Spleen (tissue), 7 donors: ENCODE results near the gene ATP6V0C.

Source experiments
- CTCF ChIP-seq, 11 experiments: fragments of 200-600 bp in 7 of 11; fragments of 450-650 bp in 4 of 11; sonication (generic) in 4 of 11; IDR thresholded peaks in 8 of 11; conservative IDR thresholded peaks in 3 of 11; 1 replicate in 7 of 11; 2 replicates in 4 of 11; pipeline versions ENCODE4 v1.4.0 to v1.8.0; 2016 to 2021; ENCODE audit warnings: antibody characterized with exemption in 11 of 11, inconsistent platforms in 4 of 11, mild to moderate bottlenecking in 1 of 11
- POLR2AphosphoS5 ChIP-seq, 3 donors: sonication (generic); formaldehyde crosslinking; IDR thresholded peaks; one replicate each; pipeline ENCODE4 v1.5.1; 2017; ENCODE audit warnings: antibody characterized with exemption in 3 of 3
- donor health status: DM: no; HTN: no; CAD: no; lungs with moderate emphysema.
- donor health status: DM: no; HTN: no; CAD: no.
- donor health status: DM: no; HTN: no; CAD: no.

- TF ChIP-seq CTCF (IDR thresholded peaks at IDR 0.05 in 8 of 11, conservative IDR thresholded peaks at IDR 0.05 in 3 of 11) = no peak
- no peak for TF ChIP-seq POLR2AphosphoS5 (IDR thresholded peaks at IDR 0.05)
These were observed 18.7 kb upstream of the ATP6V0C start for GRCh38 chr16:2495041-2495440.
